Erythroblast (primary cell): ENCODE measurements around the gene ITGB3BP.

Experiments
- GATA1 ChIP-seq: IDR thresholded peaks from 2 replicates; pipeline ENCODE4 v1.6.1; 2011; ENCODE audit warnings: low read depth, mild to moderate bottlenecking, control low read depth, low read length, moderate library complexity
- POLR2A ChIP-seq: IDR thresholded peaks from 2 replicates; pipeline ENCODE4 v1.6.1; 2011; ENCODE audit warnings: mild to moderate bottlenecking, low read length

- TF ChIP-seq POLR2A (no peak), GATA1 (no peak)
These were observed 119.6 kb downstream of the ITGB3BP start for GRCh38 chr1:63403386-63403785.
